PFSK-1 (cell line): ENCODE data around the gene ALG9.

Experiments used
- FOXP2 ChIP-seq: optimal IDR thresholded peaks from 2 replicates; pipeline ENCODE3; 2011; ENCODE audit warnings: borderline replicate concordance, control low read depth, inconsistent platforms; ENCODE audit not compliant: insufficient read depth; ENCODE audit errors: extremely low read length, extremely low read depth
- POLR2AphosphoS5 ChIP-seq: IDR thresholded peaks from 2 replicates; pipeline ENCODE4 v1.6.1; 2012; ENCODE audit warnings: low read depth, mild to moderate bottlenecking, control low read depth, low read length, moderate library complexity
- REST ChIP-seq, 2 experiments: IDR thresholded peaks; 2 replicates each; pipeline versions ENCODE4 v1.6.1 to v1.8.0; 2011 to 2012; ENCODE audit warnings: low read depth in 2 of 2, low read length in 2 of 2, control low read depth in 1 of 2, inconsistent platforms in 1 of 2, mild to moderate bottlenecking in 1 of 2, moderate library complexity in 1 of 2; ENCODE audit not compliant: insufficient read depth in 1 of 2
- SIN3A ChIP-seq: IDR thresholded peaks from 2 replicates; pipeline ENCODE4 v1.6.1; 2012; ENCODE audit warnings: mild to moderate bottlenecking, low read length, moderate library complexity, borderline replicate concordance; ENCODE audit not compliant: insufficient read depth
- TAF1 ChIP-seq: IDR thresholded peaks from 2 replicates; pipeline ENCODE4 v1.6.1; 2012; ENCODE audit warnings: low read length, control low read depth, borderline replicate concordance; ENCODE audit not compliant: insufficient read depth

The ALG9 gene

GRCh38 chr11:111819161-111819828 is 52.1 kb downstream of the ALG9 start:
- TF ChIP-seq SIN3A: peak; percentile 85; the same call in 1 of the 2 replicates
- TF ChIP-seq TAF1: no peak
- peak in 1 of 2 experiments; percentile 67; a peak in 1 of 4 replicates for TF ChIP-seq REST (IDR thresholded peaks at IDR 0.05; ENCODE audit: insufficient read depth in 1 of 2, low read depth in 2 of 2, low read length in 2 of 2)
- peak; percentile 54 for TF ChIP-seq FOXP2
- TF ChIP-seq POLR2AphosphoS5: no peak; the same call in 1 of the 2 replicates

- TF ChIP-seq POLR2AphosphoS5: no peak
- no peak for TF ChIP-seq SIN3A
- no peak for TF ChIP-seq FOXP2
- no peak for TF ChIP-seq REST (IDR thresholded peaks at IDR 0.05; ENCODE audit: insufficient read depth in 1 of 2, low read depth in 2 of 2, low read length in 2 of 2)
- TF ChIP-seq TAF1: no peak
Observed at GRCh38 chr11:111815489-111815888, 55.9 kb downstream of the ALG9 start.

- TF ChIP-seq FOXP2 (no peak), TAF1 (no peak), POLR2AphosphoS5 (no peak), SIN3A (no peak), REST (IDR thresholded peaks at IDR 0.05; ENCODE audit: insufficient read depth in 1 of 2, low read depth in 2 of 2, low read length in 2 of 2) (no peak)
Observed at GRCh38 chr11:111814557-111815320, 56.6 kb downstream of the ALG9 start.

GRCh38 chr11:111814106-111814505 is 57.3 kb downstream of the ALG9 start:
- TF ChIP-seq POLR2AphosphoS5 (no peak), REST (IDR thresholded peaks at IDR 0.05; ENCODE audit: insufficient read depth in 1 of 2, low read depth in 2 of 2, low read length in 2 of 2) (no peak), TAF1 (no peak), FOXP2 (no peak), SIN3A (no peak)
